ENCODE measurements around the gene RNF217.
A peak's percentile ranks its signal among the peaks of the same experiment; 100 is the strongest.
"Not testable (repeated sequence)": the region's sequence is repeated elsewhere in the genome, so short reads cannot be mapped to it uniquely, and the experiment has no call there.

Gene RNF217

GRCh38 chr6:125036486-125036885 is 74.2 kb downstream of the RNF217 start:
- not testable (repeated sequence) for H3K27ac ChIP-seq (ENCODE audit: low read depth, low read length, severe bottlenecking); H3K4me3 ChIP-seq (ENCODE audit: extremely low read depth, insufficient read depth, low read length, poor library complexity, severe bottlenecking); H3K9me3 ChIP-seq (ENCODE audit: control insufficient read depth, low read length); H3K36me3 ChIP-seq (ENCODE audit: control insufficient read depth, insufficient read depth, low read length); H3K4me1 ChIP-seq (ENCODE audit: control insufficient read depth, insufficient read depth, low read length, poor library complexity, severe bottlenecking)
- WGBS, 2 experiments (ENCODE audit: insufficient coverage in 2 of 2) = 100% methylated on average over 2 of the region's 4 CpGs; no CpG with 5 or more reads in 1 of the 2 experiments

GRCh38 chr6:125037827-125038226 is 75.6 kb downstream of the RNF217 start:
- no peaks in the 10 kb centered on the region for H3K9me3 ChIP-seq (ENCODE audit: control insufficient read depth, low read length)
- H3K4me3 ChIP-seq (ENCODE audit: extremely low read depth, insufficient read depth, low read length, poor library complexity, severe bottlenecking) = no peak overlapping the region
- WGBS, 2 experiments (ENCODE audit: insufficient coverage in 2 of 2) = 86 to 100% methylated on average over 1 of the region's 2 CpGs
- H3K4me1 ChIP-seq (ENCODE audit: control insufficient read depth, insufficient read depth, low read length, poor library complexity, severe bottlenecking) = peaks cover 3% of the 10 kb centered on the region
- H3K27ac ChIP-seq (ENCODE audit: low read depth, low read length, severe bottlenecking) = no peak overlapping the region
- no peaks in the 10 kb centered on the region for H3K36me3 ChIP-seq (ENCODE audit: control insufficient read depth, insufficient read depth, low read length)

- Histone ChIP-seq H3K4me3 (ENCODE audit: extremely low read depth, insufficient read depth, low read length, poor library complexity, severe bottlenecking) (no peak overlapping the region), H3K4me1 (ENCODE audit: control insufficient read depth, insufficient read depth, low read length, poor library complexity, severe bottlenecking) (peaks cover 3% of the 10 kb centered on the region), H3K36me3 (ENCODE audit: control insufficient read depth, insufficient read depth, low read length) (no peaks in the 10 kb centered on the region), H3K27ac (ENCODE audit: low read depth, low read length, severe bottlenecking) (no peak overlapping the region), H3K9me3 (ENCODE audit: control insufficient read depth, low read length) (no peaks in the 10 kb centered on the region)
- WGBS, 2 experiments (ENCODE audit: insufficient coverage in 2 of 2) = 100% methylated on average over 1 of the region's 2 CpGs; no CpG with 5 or more reads in 1 of the 2 experiments
Measured at GRCh38 chr6:125038925-125039324, 76.7 kb downstream of the RNF217 start.

GRCh38 chr6:125041740-125042459 is 79.7 kb downstream of the RNF217 start:
- no peaks in the 10 kb centered on the region for H3K9me3 ChIP-seq (ENCODE audit: control insufficient read depth, low read length)
- H3K36me3 ChIP-seq (ENCODE audit: control insufficient read depth, insufficient read depth, low read length) = peaks cover 3% of the 10 kb centered on the region
- peaks cover 12% of the 10 kb centered on the region for H3K4me1 ChIP-seq (ENCODE audit: control insufficient read depth, insufficient read depth, low read length, poor library complexity, severe bottlenecking)
- no peak overlapping the region for H3K27ac ChIP-seq (ENCODE audit: low read depth, low read length, severe bottlenecking)
- WGBS, 2 experiments (ENCODE audit: insufficient coverage in 2 of 2) = 80% methylated on average over 1 of the region's 3 CpGs; no CpG with 5 or more reads in 1 of the 2 experiments
- H3K4me3 ChIP-seq (ENCODE audit: extremely low read depth, insufficient read depth, low read length, poor library complexity, severe bottlenecking) = no peak overlapping the region

GRCh38 chr6:125044066-125044465 is 81.8 kb downstream of the RNF217 start:
- no CpG with 5 or more reads among the region's 3 CpGs for WGBS, 2 experiments (ENCODE audit: insufficient coverage in 2 of 2)
- H3K4me3 ChIP-seq (ENCODE audit: extremely low read depth, insufficient read depth, low read length, poor library complexity, severe bottlenecking) = no peak overlapping the region
- peaks cover 3% of the 10 kb centered on the region for H3K36me3 ChIP-seq (ENCODE audit: control insufficient read depth, insufficient read depth, low read length)
- no peak overlapping the region for H3K27ac ChIP-seq (ENCODE audit: low read depth, low read length, severe bottlenecking)
- H3K9me3 ChIP-seq (ENCODE audit: control insufficient read depth, low read length) = no peaks in the 10 kb centered on the region
- peaks cover 12% of the 10 kb centered on the region for H3K4me1 ChIP-seq (ENCODE audit: control insufficient read depth, insufficient read depth, low read length, poor library complexity, severe bottlenecking)

- 86 to 100% methylated on average over 1 of the region's 2 CpGs for WGBS, 2 experiments (ENCODE audit: insufficient coverage in 2 of 2)
- Histone ChIP-seq H3K4me3 (ENCODE audit: extremely low read depth, insufficient read depth, low read length, poor library complexity, severe bottlenecking) (no peak overlapping the region), H3K4me1 (ENCODE audit: control insufficient read depth, insufficient read depth, low read length, poor library complexity, severe bottlenecking) (peaks cover 12% of the 10 kb centered on the region), H3K9me3 (ENCODE audit: control insufficient read depth, low read length) (no peaks in the 10 kb centered on the region), H3K36me3 (ENCODE audit: control insufficient read depth, insufficient read depth, low read length) (peaks cover 3% of the 10 kb centered on the region), H3K27ac (ENCODE audit: low read depth, low read length, severe bottlenecking) (no peak overlapping the region)
Measured at GRCh38 chr6:125044667-125045066, 82.4 kb downstream of the RNF217 start.

- Histone ChIP-seq H3K36me3 (ENCODE audit: control insufficient read depth, insufficient read depth, low read length) (peaks cover 3% of the 10 kb centered on the region), H3K9me3 (ENCODE audit: control insufficient read depth, low read length) (no peaks in the 10 kb centered on the region), H3K4me3 (ENCODE audit: extremely low read depth, insufficient read depth, low read length, poor library complexity, severe bottlenecking) (no peak overlapping the region), H3K27ac (ENCODE audit: low read depth, low read length, severe bottlenecking) (no peak overlapping the region), H3K4me1 (ENCODE audit: control insufficient read depth, insufficient read depth, low read length, poor library complexity, severe bottlenecking) (peaks cover 12% of the 10 kb centered on the region)
- WGBS, 2 experiments (ENCODE audit: insufficient coverage in 2 of 2) = 77 to 88% methylated on average over 5 to 6 of the region's 7 CpGs
Measured at GRCh38 chr6:125046107-125046925, 84.1 kb downstream of the RNF217 start.

- no peak overlapping the region for H3K27ac ChIP-seq (ENCODE audit: low read depth, low read length, severe bottlenecking)
- peaks cover 9% of the 10 kb centered on the region for H3K4me1 ChIP-seq (ENCODE audit: control insufficient read depth, insufficient read depth, low read length, poor library complexity, severe bottlenecking)
- H3K4me3 ChIP-seq (ENCODE audit: extremely low read depth, insufficient read depth, low read length, poor library complexity, severe bottlenecking) = no peak overlapping the region
- no peaks in the 10 kb centered on the region for H3K9me3 ChIP-seq (ENCODE audit: control insufficient read depth, low read length)
- H3K36me3 ChIP-seq (ENCODE audit: control insufficient read depth, insufficient read depth, low read length) = peaks cover 3% of the 10 kb centered on the region
- WGBS, 2 experiments (ENCODE audit: insufficient coverage in 2 of 2) = no CpG with 5 or more reads among the region's 2 CpGs
Measured at GRCh38 chr6:125048274-125048673, 86.0 kb downstream of the RNF217 start.

GRCh38 chr6:125050663-125051318 is 88.6 kb downstream of the RNF217 start:
- Histone ChIP-seq H3K4me3 (ENCODE audit: extremely low read depth, insufficient read depth, low read length, poor library complexity, severe bottlenecking) (no peak overlapping the region), H3K27ac (ENCODE audit: low read depth, low read length, severe bottlenecking) (peak overlapping the region; percentile 48), H3K36me3 (ENCODE audit: control insufficient read depth, insufficient read depth, low read length) (no peaks in the 10 kb centered on the region), H3K4me1 (ENCODE audit: control insufficient read depth, insufficient read depth, low read length, poor library complexity, severe bottlenecking) (peaks cover 7% of the 10 kb centered on the region), H3K9me3 (ENCODE audit: control insufficient read depth, low read length) (no peaks in the 10 kb centered on the region)
- 80% methylated on average over 2 of the region's 4 CpGs; no CpG with 5 or more reads in 1 of the 2 experiments for WGBS, 2 experiments (ENCODE audit: insufficient coverage in 2 of 2)

- no CpG with 5 or more reads among the region's 2 CpGs for WGBS, 2 experiments (ENCODE audit: insufficient coverage in 2 of 2)
- H3K4me1 ChIP-seq (ENCODE audit: control insufficient read depth, insufficient read depth, low read length, poor library complexity, severe bottlenecking) = no peaks in the 10 kb centered on the region
- H3K9me3 ChIP-seq (ENCODE audit: control insufficient read depth, low read length) = no peaks in the 10 kb centered on the region
Measured at GRCh38 chr6:125053809-125054208, 91.6 kb downstream of the RNF217 start.

More at GRCh38 chr6:125053809-125054208, 91.6 kb downstream of the RNF217 start:
- Histone ChIP-seq H3K27ac (ENCODE audit: low read depth, low read length, severe bottlenecking) (no peak overlapping the region), H3K4me3 (ENCODE audit: extremely low read depth, insufficient read depth, low read length, poor library complexity, severe bottlenecking) (no peak overlapping the region), H3K36me3 (ENCODE audit: control insufficient read depth, insufficient read depth, low read length) (peaks cover 4% of the 10 kb centered on the region)

Measured in mesodermal cell (in vitro differentiated cells).